Retinal pigment epithelial cell (primary cell): ENCODE results near the gene RPL37A.

ENCODE experiments used
- DNase-seq: peaks from one replicate; pipeline ENCODE4 v3.0.0-alpha.2; 2010; ENCODE audit warnings: low read depth
- H3K4me3 ChIP-seq: 2 replicates; pipeline ENCODE4 v1.5.1; 2011; ENCODE audit warnings: mild to moderate bottlenecking, low read length, control low read depth, moderate library complexity
- CTCF ChIP-seq: conservative IDR thresholded peaks from 2 replicates; pipeline ENCODE4 v1.5.1; 2011; ENCODE audit warnings: low read depth, low read length, control low read depth, inconsistent platforms

Gene RPL37A

GRCh38 chr2:216498379-216499352, at the start of gene RPL37A:
RPL37A (plus strand) TSS chr2:216498844; CDS start chr2:216498875, 31 bp downstream.
- DNase-seq = peak; percentile 88
- TF ChIP-seq CTCF = no peak

GRCh38 chr2:216450346-216450745, 48.3 kb upstream of the RPL37A start:
- TF ChIP-seq CTCF = no peak
- DNase-seq = no peak

More at GRCh38 chr2:216498379-216499352, at the start of gene RPL37A:
- H3K4me3 ChIP-seq = peak within 1 kb of the TSS; percentile 97

GRCh38 chr2:216450784-216451183, 47.9 kb upstream of the RPL37A start:
- TF ChIP-seq CTCF = no peak
- H3K4me3 ChIP-seq = no peak overlapping the region

More at GRCh38 chr2:216450346-216450745, 48.3 kb upstream of the RPL37A start:
- H3K4me3 ChIP-seq = no peak overlapping the region

GRCh38 chr2:216453955-216454614, 44.6 kb upstream of the RPL37A start:
- DNase-seq = no peak
- TF ChIP-seq CTCF = no peak
- no peak overlapping the region for H3K4me3 ChIP-seq

More at GRCh38 chr2:216450784-216451183, 47.9 kb upstream of the RPL37A start:
- no peak for DNase-seq

GRCh38 chr2:216463148-216463547, 35.5 kb upstream of the RPL37A start:
- no peak for TF ChIP-seq CTCF
- H3K4me3 ChIP-seq = no peak overlapping the region
- DNase-seq = no peak

- TF ChIP-seq CTCF = no peak
- DNase-seq = no peak
- H3K4me3 ChIP-seq = no peak overlapping the region
Observed at GRCh38 chr2:216464104-216464720, 34.4 kb upstream of the RPL37A start.
